Caki2 (cell line): ENCODE results near the gene SERINC3. TPM values are rescaled to one million over a fixed set of nuclear protein-coding genes. Genes with fewer than 3 reads are reported as not detected.
"Not testable (repeated sequence)": the region's sequence is repeated elsewhere in the genome, so short reads cannot be mapped to it uniquely, and the experiment has no call there.

Source experiments
- DNase-seq: peaks from one replicate; pipeline ENCODE4 v3.0.0-alpha.2; 2015; ENCODE audit warnings: low read depth
- in situ Hi-C: cut with HindIII; loops from 2 replicates; pipeline ENCODE4 v1.10.0; 2016; ENCODE audit warnings: low sequenced_read_pairs, low pct_unique_long_range_greater_than_20kb, mixed read lengths
- total RNA-seq: library from RNA; depleted of rRNA; stranded (reverse); fragments of >200 nt; shearing (Covaris generic); gene quantifications from 2 replicates; pipeline ENCODE4 v1.2.3, GENCODE V29; 2014; ENCODE audit warnings: low replicate concordance; rRNA removed

The SERINC3 gene
- 59.5 and 60.8 TPM in 2 replicates for total RNA-seq

DNA sequence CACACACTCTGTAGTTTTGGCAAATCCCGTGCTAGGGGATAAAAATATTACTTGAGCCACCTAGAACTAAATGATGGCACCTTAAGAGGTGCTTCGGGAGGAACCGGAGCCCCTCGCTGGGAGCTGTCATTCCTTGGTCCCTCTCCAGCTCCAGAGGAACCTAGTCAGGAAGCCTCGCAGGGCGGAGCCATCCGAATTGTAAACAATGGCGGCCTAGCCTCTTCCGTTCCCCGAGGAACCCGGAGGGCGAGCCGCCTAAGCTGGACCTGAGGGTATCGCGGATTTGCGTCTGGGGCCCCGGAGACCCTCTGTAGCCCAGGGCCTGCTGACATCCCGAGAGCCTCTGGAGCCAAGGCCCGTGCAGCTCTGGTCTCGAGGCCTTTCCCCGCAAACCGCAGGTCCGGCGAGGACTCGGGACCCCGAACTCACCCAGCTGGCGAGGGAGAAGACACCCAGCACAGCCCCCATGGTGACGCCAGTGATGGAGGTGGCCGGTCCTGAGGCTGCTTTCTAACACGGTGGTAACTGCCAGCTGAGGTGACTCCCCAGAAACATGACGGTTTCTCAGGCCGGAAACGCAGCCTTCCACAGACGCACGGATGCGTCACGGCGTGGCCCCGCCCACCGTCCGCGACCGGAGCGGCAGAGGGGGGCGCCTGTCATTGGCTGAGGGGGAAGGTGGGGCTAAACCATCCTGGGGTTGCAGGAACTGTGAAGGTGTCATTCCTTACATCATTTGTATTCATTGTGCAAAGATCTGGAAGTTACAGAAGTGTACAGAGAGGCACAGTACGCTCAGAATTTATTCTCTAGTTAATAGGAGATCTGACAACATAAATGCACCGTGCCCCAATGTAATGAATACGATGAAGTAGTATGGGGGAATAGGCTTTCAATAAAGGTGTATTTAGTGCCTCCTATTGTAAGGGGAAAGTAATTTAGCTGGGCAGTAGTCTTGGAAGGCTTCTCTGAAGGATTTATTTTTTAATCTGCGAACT, at the start of gene SERINC3:
Gene SERINC3 (minus strand): TSS at position 587 of the 998 bp plus-strand sequence. CDS start 119 bp downstream, at position 468.
- in situ Hi-C loops: no loop called here
- peak; percentile 94 for DNase-seq

GRCh38 chr20:44571362-44571988, 49.6 kb upstream of the SERINC3 start:
- no peak for DNase-seq
- in situ Hi-C loops: no loop called here

- DNase-seq: no peak
- in situ Hi-C loops: no loop called here
Measured at GRCh38 chr20:44570367-44570766, 48.5 kb upstream of the SERINC3 start.

GRCh38 chr20:44566811-44567210, 44.9 kb upstream of the SERINC3 start:
- in situ Hi-C loops: no loop called here
- DNase-seq: no peak

DNA sequence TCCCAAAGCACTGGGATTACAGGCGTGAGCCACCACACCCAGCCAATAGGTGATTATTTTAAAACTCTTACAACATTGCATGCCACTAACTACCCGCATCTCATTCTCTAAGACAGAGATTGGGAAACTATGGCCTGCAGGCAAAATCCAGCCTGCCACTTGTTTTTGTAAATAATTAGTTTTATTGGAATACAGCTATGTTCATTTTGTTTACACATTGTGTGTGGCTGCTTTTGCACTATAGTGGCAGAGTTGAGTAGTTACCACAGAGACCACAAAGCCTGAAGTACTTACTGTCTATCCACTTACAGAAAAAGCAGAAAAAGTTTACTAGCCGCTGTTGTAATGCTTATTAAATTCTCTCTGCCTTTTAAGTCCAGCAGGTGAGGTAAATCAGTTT, 44.1 kb upstream of the SERINC3 start:
- no peak for DNase-seq
- in situ Hi-C loops: no loop called here

- in situ Hi-C loops: no loop called here
- DNase-seq: no peak
Measured at GRCh38 chr20:44561876-44562275, 40.0 kb upstream of the SERINC3 start.

DNA sequence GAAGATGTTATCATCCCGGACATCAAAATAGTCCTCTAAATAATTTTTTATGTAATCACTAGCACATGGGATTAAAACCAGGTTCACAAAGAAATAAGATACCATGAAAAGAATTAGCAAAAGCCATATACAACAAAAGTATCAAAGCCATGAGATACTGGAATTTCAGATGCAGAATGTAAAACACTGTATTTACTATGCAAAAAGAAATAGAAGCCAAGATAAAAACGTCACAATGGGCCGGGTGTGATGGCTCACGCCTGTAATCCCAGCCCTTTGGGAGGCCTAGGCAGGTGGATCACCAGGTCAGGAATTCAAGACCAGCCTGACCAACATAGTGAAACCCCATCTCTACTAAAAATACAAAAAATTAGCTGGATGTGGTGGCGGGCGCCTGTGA, 38.9 kb upstream of the SERINC3 start:
- DNase-seq, in situ Hi-C loops: not testable (repeated sequence)

- DNase-seq: no peak
- in situ Hi-C loops: no loop called here
Measured at GRCh38 chr20:44560229-44560628, 38.4 kb upstream of the SERINC3 start.

DNA sequence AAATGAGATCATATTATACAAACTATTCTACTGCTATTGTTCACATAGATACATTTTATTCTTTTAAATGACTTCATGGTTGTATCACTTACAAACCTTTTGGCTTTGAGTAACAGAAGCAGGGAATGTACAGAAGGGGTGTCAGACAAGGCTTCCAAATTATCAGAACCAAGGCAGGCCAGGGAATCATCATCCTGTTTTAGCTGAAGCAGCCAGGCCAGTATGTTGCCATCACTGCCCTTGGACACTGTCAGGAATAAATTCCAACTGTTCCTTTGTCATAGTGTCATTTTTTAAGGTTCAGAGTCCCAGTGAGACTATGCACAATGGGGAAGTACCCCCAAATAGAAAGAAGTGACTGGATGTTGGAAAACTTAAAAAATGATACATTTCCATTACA, 37.4 kb upstream of the SERINC3 start:
- in situ Hi-C loops: no loop called here
- no peak for DNase-seq

DNA sequence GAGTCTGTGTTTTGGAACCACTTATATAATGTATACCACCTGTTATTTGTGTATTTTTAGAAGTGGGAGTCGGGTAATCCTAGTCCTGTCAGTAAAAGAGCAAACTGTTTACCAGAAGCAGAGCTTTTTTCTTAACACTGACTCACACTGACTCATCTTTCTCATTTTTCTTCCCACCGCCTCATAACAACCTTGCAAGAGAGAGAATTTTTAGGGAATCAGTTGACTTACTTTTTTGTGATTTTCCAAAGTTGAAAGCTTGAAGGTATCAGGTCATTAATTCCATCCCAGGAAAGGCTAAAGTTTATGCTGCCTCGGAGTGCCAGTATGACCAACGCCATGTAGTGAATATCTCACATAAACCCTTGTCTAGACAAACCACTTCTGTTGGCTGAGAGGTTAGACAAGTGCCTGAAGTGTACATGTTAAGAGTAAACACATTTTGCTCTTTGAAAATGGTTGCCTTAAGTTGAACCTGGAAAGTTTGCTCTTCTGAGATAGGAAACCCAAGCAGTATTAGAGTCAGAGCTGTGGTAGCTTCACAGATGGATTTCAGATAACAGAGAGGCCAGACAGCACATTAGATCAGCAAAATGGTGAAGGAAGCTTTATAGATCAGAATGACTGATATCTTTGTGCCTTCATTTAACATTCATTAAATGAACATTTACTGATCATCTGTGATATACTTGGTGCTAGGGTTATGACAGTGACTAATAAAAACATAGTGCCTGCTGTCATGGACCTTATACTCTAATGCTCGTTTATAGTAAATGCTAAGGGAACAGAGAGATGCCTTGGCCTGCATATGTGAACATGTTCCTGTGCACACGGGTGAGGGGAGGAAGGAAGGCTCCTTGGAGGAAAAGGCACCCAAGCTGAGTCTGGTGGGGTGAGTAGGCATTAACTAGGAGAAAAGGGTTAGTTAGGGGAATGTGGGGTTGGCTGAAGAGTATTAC, 31.4 kb upstream of the SERINC3 start:
- in situ Hi-C loops: no loop called here
- peak; percentile 52 for DNase-seq

DNA sequence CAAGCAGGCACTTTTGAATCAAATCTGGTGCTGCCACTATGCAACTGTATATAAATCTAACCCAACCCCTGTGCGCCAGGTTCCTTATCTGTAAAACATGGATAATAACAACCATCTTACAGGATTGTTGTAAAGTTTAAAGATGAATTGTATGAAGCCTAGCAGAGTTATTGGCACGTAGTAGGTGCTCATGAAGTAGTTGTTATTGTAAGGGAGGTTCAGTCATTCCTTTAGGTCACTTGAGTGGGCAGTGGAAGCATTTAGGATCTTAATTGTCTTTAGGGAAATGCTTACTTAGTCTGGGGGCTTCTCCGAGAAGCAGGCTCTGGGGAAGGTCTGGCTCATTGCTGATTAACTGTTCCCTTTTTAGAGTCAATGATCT, 30.7 kb upstream of the SERINC3 start:
- in situ Hi-C loops: no loop called here
- no peak for DNase-seq

GRCh38 chr20:44552050-44552449, 30.2 kb upstream of the SERINC3 start:
- DNase-seq: no peak

DNA sequence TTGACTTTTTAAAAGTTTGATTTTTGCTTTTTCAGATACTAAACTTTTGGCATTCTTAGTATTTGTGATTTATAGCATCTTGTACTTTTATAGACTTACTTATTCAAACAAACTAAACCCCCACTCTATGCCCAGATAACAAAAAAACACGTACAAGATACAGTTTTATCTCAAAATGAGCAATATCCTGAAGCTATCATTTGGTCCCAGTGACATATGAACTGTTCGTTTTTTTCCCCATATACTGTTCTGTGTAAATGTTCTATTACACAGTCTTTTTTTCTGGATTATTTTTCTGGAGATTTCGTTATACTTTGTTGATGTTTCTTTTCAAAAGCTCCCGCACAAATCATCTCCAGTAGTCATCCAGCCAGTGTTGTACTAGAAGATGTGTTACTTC, 27.3 kb upstream of the SERINC3 start:
- in situ Hi-C loops: no loop called here
- no peak for DNase-seq

More at GRCh38 chr20:44552050-44552449, 30.2 kb upstream of the SERINC3 start:
- in situ Hi-C loops: no loop called here

- no peak for DNase-seq
- in situ Hi-C loops: no loop called here
Measured at GRCh38 chr20:44547419-44547818, 25.5 kb upstream of the SERINC3 start.

GRCh38 chr20:44544263-44544662, 22.4 kb upstream of the SERINC3 start:
- in situ Hi-C loops: no loop called here
- DNase-seq: no peak

- in situ Hi-C loops: no loop called here
- no peak for DNase-seq
Measured at GRCh38 chr20:44543358-44543757, 21.5 kb upstream of the SERINC3 start.

GRCh38 chr20:44542890-44543289, 21.0 kb upstream of the SERINC3 start:
- DNase-seq: no peak
- in situ Hi-C loops: no loop called here

- in situ Hi-C loops: no loop called here
- DNase-seq: no peak
Measured at GRCh38 chr20:44541992-44542391, 20.1 kb upstream of the SERINC3 start.
